ENCODE data around the gene ULBP1. TPM values are rescaled to one million over a fixed set of nuclear protein-coding genes. Genes with fewer than 3 reads are reported as not detected.
"Not testable (repeated sequence)": the region's sequence is repeated elsewhere in the genome, so short reads cannot be mapped to it uniquely, and the experiment has no call there.

Gene ULBP1
- total RNA-seq, 4 donors from 2014 or later, result not detected

- no peaks in the 10 kb centered on the region for H3K36me3 ChIP-seq
- H3K4me3 ChIP-seq, result no peak overlapping the region
- peaks cover 0 to 17% (median 9%) of the 10 kb centered on the region in 4 donors for H3K4me1 ChIP-seq
- no peak overlapping the region for H3K27ac ChIP-seq
- peaks cover 0 to 24% of the 10 kb centered on the region in 2 donors for H3K27me3 ChIP-seq
- DNase-seq, result no peak
- TF ChIP-seq CTCF (IDR thresholded peaks at IDR 0.05), result no peak
- TF ChIP-seq POLR2A (IDR thresholded peaks at IDR 0.05), result no peak
- H3K9me3 ChIP-seq, result no peaks in the 10 kb centered on the region
Observed at GRCh38 chr6:149936743-149937142, 27.0 kb upstream of the ULBP1 start.

- H3K27ac ChIP-seq, H3K9me3 ChIP-seq, DNase-seq, H3K36me3 ChIP-seq: not testable (repeated sequence)
- Histone ChIP-seq H3K27me3 (peaks cover 0 to 24% of the 10 kb centered on the region in 2 donors), H3K4me1 (peaks cover 0 to 26% (median 10%) of the 10 kb centered on the region in 4 donors), H3K4me3 (peak overlapping the region; percentile 27 to 53 (median 51))
Observed at GRCh38 chr6:149938013-149938570, 25.7 kb upstream of the ULBP1 start.

- peak overlapping the region; percentile 27 to 53 (median 51) for H3K4me3 ChIP-seq
- H3K36me3 ChIP-seq, result no peaks in the 10 kb centered on the region
- peak in 2 of 3 donors; percentile 45 to 61 for DNase-seq
- no peak overlapping the region for H3K27ac ChIP-seq
- H3K27me3 ChIP-seq, result peaks cover 0 to 24% of the 10 kb centered on the region in 2 donors
- no peak for TF ChIP-seq CTCF (IDR thresholded peaks at IDR 0.05)
- no peak for TF ChIP-seq POLR2A (IDR thresholded peaks at IDR 0.05)
- H3K9me3 ChIP-seq, result no peaks in the 10 kb centered on the region
- H3K4me1 ChIP-seq, result peaks cover 0 to 26% (median 10%) of the 10 kb centered on the region in 4 donors
Observed at GRCh38 chr6:149938571-149939355, 25.0 kb upstream of the ULBP1 start.

- no peak for TF ChIP-seq CTCF (IDR thresholded peaks at IDR 0.05)
- TF ChIP-seq POLR2A (IDR thresholded peaks at IDR 0.05), result no peak
- no peak for DNase-seq
- no peaks in the 10 kb centered on the region for H3K36me3 ChIP-seq
- H3K27me3 ChIP-seq, result peaks cover 0 to 24% of the 10 kb centered on the region in 2 donors
- peaks cover 0 to 26% (median 10%) of the 10 kb centered on the region in 4 donors for H3K4me1 ChIP-seq
- no peak overlapping the region for H3K27ac ChIP-seq
- no peak overlapping the region for H3K4me3 ChIP-seq
- H3K9me3 ChIP-seq, result no peaks in the 10 kb centered on the region
Observed at GRCh38 chr6:149939356-149939648, 24.4 kb upstream of the ULBP1 start.

GRCh38 chr6:149939909-149940671 lies 23.7 kb upstream of the ULBP1 start:
- H3K9me3 ChIP-seq, result no peaks in the 10 kb centered on the region
- TF ChIP-seq CTCF (IDR thresholded peaks at IDR 0.05), result no peak
- TF ChIP-seq POLR2A (IDR thresholded peaks at IDR 0.05), result no peak
- H3K36me3 ChIP-seq, result no peaks in the 10 kb centered on the region
- peak in 1 of 3 donors; percentile 29 for DNase-seq
- H3K27ac ChIP-seq, result no peak overlapping the region
- no peak overlapping the region for H3K4me3 ChIP-seq
- H3K4me1 ChIP-seq, result peaks cover 0 to 26% (median 10%) of the 10 kb centered on the region in 4 donors
- H3K27me3 ChIP-seq, result peaks cover 0 to 24% of the 10 kb centered on the region in 2 donors

GRCh38 chr6:149940672-149940982 lies 23.1 kb upstream of the ULBP1 start:
- DNase-seq, result no peak
- no peak overlapping the region for H3K4me3 ChIP-seq
- H3K4me1 ChIP-seq, result peaks cover 0 to 26% (median 10%) of the 10 kb centered on the region in 4 donors
- H3K9me3 ChIP-seq, result no peaks in the 10 kb centered on the region
- peaks cover 0 to 24% of the 10 kb centered on the region in 2 donors for H3K27me3 ChIP-seq
- no peak overlapping the region for H3K27ac ChIP-seq
- TF ChIP-seq CTCF (IDR thresholded peaks at IDR 0.05) (no peak), POLR2A (IDR thresholded peaks at IDR 0.05) (no peak)
- no peaks in the 10 kb centered on the region for H3K36me3 ChIP-seq
